Measurements from ENCODE around the gene TANK. TPM values are rescaled to one million over a fixed set of nuclear protein-coding genes. Genes with fewer than 3 reads are reported as not detected.
"Not testable (repeated sequence)": the region's sequence is repeated elsewhere in the genome, so short reads cannot be mapped to it uniquely, and the experiment has no call there.

The TANK gene
- total and polyA plus RNA-seq, 5 donors = 24.1 to 40.9 (median 26.9) TPM

GRCh38 chr2:161280906-161281323 is 120.7 kb downstream of the TANK start:
- H3K27ac ChIP-seq (ENCODE audit: low read length); ATAC-seq; H3K27me3 ChIP-seq (ENCODE audit: control insufficient read depth, insufficient read depth); intact Hi-C loops (cut with DNase I); H3K9me3 ChIP-seq (ENCODE audit: control insufficient read depth, low read length); H3K4me3 ChIP-seq (ENCODE audit: low read length); H3K4me1 ChIP-seq (ENCODE audit: control insufficient read depth, insufficient read depth, low read length): not testable (repeated sequence)
- DNase-seq = peak; percentile 39 to 85 (median 78)
- WGBS = 76% methylated on average over 18 of the region's 18 CpGs

- ATAC-seq; intact Hi-C loops (cut with DNase I): not testable (repeated sequence)
- 80% methylated on average over 11 of the region's 11 CpGs for WGBS
Observed at GRCh38 chr2:161281615-161282310, 121.5 kb downstream of the TANK start.

GRCh38 chr2:161282311-161282644 is 122.0 kb downstream of the TANK start:
- H3K4me1 ChIP-seq (ENCODE audit: control insufficient read depth, insufficient read depth, low read length); H3K27me3 ChIP-seq (ENCODE audit: control insufficient read depth, insufficient read depth); ATAC-seq; H3K4me3 ChIP-seq (ENCODE audit: low read length); H3K27ac ChIP-seq (ENCODE audit: low read length); DNase-seq; H3K9me3 ChIP-seq (ENCODE audit: control insufficient read depth, low read length); intact Hi-C loops (cut with DNase I): not testable (repeated sequence)
- WGBS = 91% methylated on average over 9 of the region's 9 CpGs

More at GRCh38 chr2:161281615-161282310, 121.5 kb downstream of the TANK start:
- H3K4me1 ChIP-seq (ENCODE audit: control insufficient read depth, insufficient read depth, low read length); DNase-seq; H3K4me3 ChIP-seq (ENCODE audit: low read length); H3K27me3 ChIP-seq (ENCODE audit: control insufficient read depth, insufficient read depth); H3K9me3 ChIP-seq (ENCODE audit: control insufficient read depth, low read length); H3K27ac ChIP-seq (ENCODE audit: low read length): not testable (repeated sequence)

GRCh38 chr2:161283926-161284325 is 123.7 kb downstream of the TANK start:
- 51% methylated on average over 1 of the region's 1 CpG for WGBS
- no peak for ATAC-seq
- H3K27me3 ChIP-seq (ENCODE audit: control insufficient read depth, insufficient read depth) = no peaks in the 10 kb centered on the region

More at GRCh38 chr2:161283926-161284325, 123.7 kb downstream of the TANK start:
- Histone ChIP-seq H3K4me1 (ENCODE audit: control insufficient read depth, insufficient read depth, low read length) (no peaks in the 10 kb centered on the region), H3K9me3 (ENCODE audit: control insufficient read depth, low read length) (no peaks in the 10 kb centered on the region), H3K4me3 (ENCODE audit: low read length) (no peak overlapping the region), H3K27ac (ENCODE audit: low read length) (no peak overlapping the region)
- no peak for DNase-seq
- intact Hi-C loops (cut with DNase I) = no loop called here

Other genes starting within 250 kb of the TANK start
- gene PSMD14, start 148.0 kb downstream of the TANK start, total RNA-seq = 10 to 100 TPM; 32.7 to 47.2 (median 40.2) TPM
- 45.7 TPM for gene PSMD14, start 148.0 kb downstream of the TANK start, polyA plus RNA-seq